HEK293T (cell line): ENCODE measurements around the gene TRIM62.

Experiments
- ARNT ChIP-seq: fragments of 450-650 bp; IDR thresholded peaks from 2 replicates; pipeline ENCODE4 v1.6.1; 2017; ENCODE audit warnings: mild to moderate bottlenecking
- BHLHE40 ChIP-seq: fragments of 450-650 bp; IDR thresholded peaks from 2 replicates; pipeline ENCODE4 v1.6.1; 2016; ENCODE audit warnings: mild to moderate bottlenecking, moderate library complexity, borderline replicate concordance
- CTBP1 ChIP-seq: fragments of 450-650 bp; IDR thresholded peaks from 2 replicates; pipeline ENCODE4 v1.6.1; 2016; ENCODE audit warnings: borderline replicate concordance
- ELF4 ChIP-seq: fragments of 450-650 bp; IDR thresholded peaks from 2 replicates; pipeline ENCODE4 v1.6.1; 2017; ENCODE audit warnings: antibody characterized with exemption
- FOXA1 ChIP-seq: fragments of 450-650 bp; IDR thresholded peaks from 2 replicates; pipeline ENCODE4 v1.6.1; 2016; ENCODE audit warnings: mild to moderate bottlenecking
- FOXK2 ChIP-seq: fragments of 450-650 bp; IDR thresholded peaks from 2 replicates; pipeline ENCODE4 v1.6.1; 2016; ENCODE audit warnings: mild to moderate bottlenecking
- FOXM1 ChIP-seq: fragments of 450-650 bp; IDR thresholded peaks from 2 replicates; pipeline ENCODE4 v1.6.1; 2017; ENCODE audit warnings: mild to moderate bottlenecking, borderline replicate concordance
- L3MBTL2 ChIP-seq: fragments of 450-650 bp; conservative IDR thresholded peaks from 2 replicates; pipeline ENCODE4 v1.6.1; 2016; ENCODE audit warnings: mild to moderate bottlenecking
- PKNOX1 ChIP-seq: fragments of 450-650 bp; IDR thresholded peaks from 2 replicates; pipeline ENCODE4 v1.6.1; 2016
- SP1 ChIP-seq: fragments of 450-650 bp; IDR thresholded peaks from 2 replicates; pipeline ENCODE4 v1.6.1; 2017
- SUZ12 ChIP-seq: fragments of 450-650 bp; IDR thresholded peaks from 2 replicates; pipeline ENCODE4 v1.6.1; 2016; ENCODE audit warnings: mild to moderate bottlenecking
- ZNF384 ChIP-seq: fragments of 450-650 bp; IDR thresholded peaks from 2 replicates; pipeline ENCODE4 v1.6.1; 2016

- no peak for TF ChIP-seq ELF4
- TF ChIP-seq L3MBTL2 = no peak
- TF ChIP-seq SP1 = no peak
- TF ChIP-seq PKNOX1 = no peak
- TF ChIP-seq FOXA1 = no peak
- TF ChIP-seq ARNT = no peak
- no peak for TF ChIP-seq BHLHE40
- TF ChIP-seq SUZ12 = no peak
- no peak for TF ChIP-seq FOXK2
- TF ChIP-seq ZNF384 = no peak
- no peak for TF ChIP-seq CTBP1
- TF ChIP-seq FOXM1 = no peak
These were observed 32.2 kb downstream of the TRIM62 start for GRCh38 chr1:33149453-33150190.
